ENCODE results near the gene ACY1. TPM values are rescaled to one million over a fixed set of nuclear protein-coding genes. Genes with fewer than 3 reads are reported as not detected.

Gene ACY1
- total and polyA plus RNA-seq, 2 of the 13 experiments (the other 11 are each of a cell fraction or from before 2014, with no cell fraction given), result 113 to 162 TPM

- TF ChIP-seq ZNF142 (CRISPR knock-in tag; IDR thresholded peaks at IDR 0.05) (peak; percentile 83), PHF5A (CRISPR knock-in tag; IDR thresholded peaks at IDR 0.05; ENCODE audit: low read depth, unreplicated experiment) (peak; percentile 76), NRL (CRISPR knock-in tag; IDR thresholded peaks at IDR 0.05; ENCODE audit: borderline replicate concordance) (peak; percentile 32; the same call in 1 of the 2 replicates), NFRKB (IDR thresholded peaks at IDR 0.05) (no peak), ZFP41 (CRISPR knock-in tag; IDR thresholded peaks at IDR 0.05; ENCODE audit: borderline replicate concordance) (peak; percentile 75; the same call in 1 of the 2 replicates), IRX3 (CRISPR knock-in tag; IDR thresholded peaks at IDR 0.05; ENCODE audit: borderline replicate concordance, low read depth) (no peak), CREB3 (CRISPR knock-in tag; IDR thresholded peaks at IDR 0.05) (no peak), NR2F2 (IDR thresholded peaks at IDR 0.05; ENCODE audit: borderline replicate concordance, low read depth) (no peak), PRMT3 (CRISPR knock-in tag; IDR thresholded peaks at IDR 0.05; ENCODE audit: borderline replicate concordance, low read depth) (peak; percentile 80; the same call in 1 of the 2 replicates), GPN1 (CRISPR knock-in tag; IDR thresholded peaks at IDR 0.05; ENCODE audit: borderline replicate concordance) (no peak), SAFB2 (CRISPR knock-in tag; IDR thresholded peaks at IDR 0.05; ENCODE audit: borderline replicate concordance, low read depth) (peak; percentile 87; the same call in 1 of the 2 replicates), ZNF770 (CRISPR knock-in tag; IDR thresholded peaks at IDR 0.05) (peak; percentile 82), E2F5 (CRISPR knock-in tag; conservative IDR thresholded peaks at IDR 0.05) (no peak), KMT2A (CRISPR knock-in tag; IDR thresholded peaks at IDR 0.05) (peak; percentile 84), ZNF772 (CRISPR knock-in tag; IDR thresholded peaks at IDR 0.05) (peak; percentile 95), ZNF746 (CRISPR knock-in tag; IDR thresholded peaks at IDR 0.05) (peak; percentile 64), RAD51 (IDR thresholded peaks at IDR 0.05; ENCODE audit: borderline replicate concordance) (no peak), ZNF224 (CRISPR knock-in tag; IDR thresholded peaks at IDR 0.05) (peak; percentile 34; the same call in 1 of the 2 replicates)
These were observed 41.3 kb upstream of the ACY1 start, which contains the start of the genes PARP3 and RRP9 (continued) for GRCh38 chr3:51941798-51942602.

All from HepG2 (cell line).